ENCODE measurements around the gene VOPP1. TPM values are rescaled to one million over a fixed set of nuclear protein-coding genes. Genes with fewer than 3 reads are reported as not detected.
"Not testable (repeated sequence)": the region's sequence is repeated elsewhere in the genome, so short reads cannot be mapped to it uniquely, and the experiment has no call there.

Gene VOPP1
- total RNA-seq, 1 experiment from 2014 or later: 113 TPM

DNA sequence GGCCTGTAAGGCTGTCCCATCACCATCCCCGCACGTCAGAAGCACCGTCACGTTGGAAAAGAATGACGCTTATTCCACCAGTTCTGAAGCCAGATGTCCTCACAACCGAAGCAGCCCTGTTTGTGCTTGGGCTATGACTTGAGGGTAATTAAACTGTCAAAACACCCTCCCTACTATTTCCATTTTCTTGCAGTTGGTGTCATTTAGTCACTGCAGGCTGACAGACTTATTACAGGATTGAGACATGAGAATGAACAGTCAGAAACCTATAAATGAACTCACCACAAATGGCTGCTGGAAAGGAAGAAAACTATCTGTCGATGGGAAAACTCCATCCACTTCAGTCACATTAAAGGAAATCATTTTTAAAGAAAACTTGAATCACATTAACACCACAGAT lies 85.3 kb downstream of the VOPP1 start:
- in situ Hi-C loops (cut with HindIII; ENCODE audit: low pct_unique_long_range_greater_than_20kb, low sequenced_read_pairs): no loop called here
- no peak for DNase-seq (ENCODE audit: low read depth)

DNA sequence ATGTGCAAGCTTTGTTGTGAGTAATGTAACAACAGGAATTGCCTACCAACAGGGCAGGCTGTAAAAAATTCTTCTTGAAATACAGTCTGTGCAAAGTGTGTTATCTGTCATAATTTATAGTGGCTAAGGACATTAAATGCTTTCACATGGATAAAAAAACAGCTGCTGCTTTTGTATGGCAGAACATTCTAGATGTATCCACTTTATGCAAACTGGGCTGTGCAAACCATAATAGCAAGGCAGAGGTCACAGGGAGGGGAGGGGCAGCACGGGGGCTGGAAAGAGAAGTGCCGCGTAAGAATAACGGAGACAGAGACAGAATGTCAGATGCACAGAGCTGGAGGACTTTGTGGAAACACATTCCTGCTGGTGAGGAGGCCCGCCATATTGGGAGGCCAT lies 86.1 kb downstream of the VOPP1 start:
- no peak for DNase-seq (ENCODE audit: low read depth)
- in situ Hi-C loops (cut with HindIII; ENCODE audit: low pct_unique_long_range_greater_than_20kb, low sequenced_read_pairs): no loop called here

DNA sequence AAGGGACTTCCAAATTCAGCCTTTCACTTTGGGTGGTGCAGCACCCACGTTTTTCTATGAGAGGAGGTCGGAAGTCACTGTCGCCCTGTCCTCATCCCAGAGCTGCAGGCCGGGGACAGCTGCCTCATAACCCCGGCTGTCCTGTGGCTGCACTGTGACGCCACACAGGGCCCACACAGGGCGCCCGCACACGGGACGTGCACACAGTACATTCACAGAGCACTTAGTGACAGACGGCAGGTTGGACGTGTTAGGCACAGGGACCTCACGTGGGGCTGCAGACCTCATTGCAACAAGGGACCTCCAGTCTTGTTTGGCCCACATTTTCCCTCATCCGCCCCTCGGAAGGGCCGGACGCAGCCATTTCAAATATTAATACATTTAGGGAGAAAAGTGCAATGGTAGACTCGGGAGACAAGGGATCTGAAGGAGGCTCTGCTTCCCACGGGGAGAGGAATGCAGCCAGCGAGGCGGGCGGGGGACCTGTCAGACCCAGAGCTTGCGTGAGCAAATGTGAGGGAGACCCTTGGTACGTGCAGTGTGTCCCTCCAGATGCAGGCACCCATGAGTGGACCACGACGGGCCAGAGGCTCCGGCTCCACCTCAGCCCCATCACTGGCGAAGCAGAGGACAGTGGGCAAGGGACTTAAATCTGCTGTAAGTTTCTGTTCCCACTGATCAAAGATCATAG lies 86.7 kb downstream of the VOPP1 start:
- DNase-seq (ENCODE audit: low read depth): no peak
- in situ Hi-C loops (cut with HindIII; ENCODE audit: low pct_unique_long_range_greater_than_20kb, low sequenced_read_pairs): no loop called here

DNA sequence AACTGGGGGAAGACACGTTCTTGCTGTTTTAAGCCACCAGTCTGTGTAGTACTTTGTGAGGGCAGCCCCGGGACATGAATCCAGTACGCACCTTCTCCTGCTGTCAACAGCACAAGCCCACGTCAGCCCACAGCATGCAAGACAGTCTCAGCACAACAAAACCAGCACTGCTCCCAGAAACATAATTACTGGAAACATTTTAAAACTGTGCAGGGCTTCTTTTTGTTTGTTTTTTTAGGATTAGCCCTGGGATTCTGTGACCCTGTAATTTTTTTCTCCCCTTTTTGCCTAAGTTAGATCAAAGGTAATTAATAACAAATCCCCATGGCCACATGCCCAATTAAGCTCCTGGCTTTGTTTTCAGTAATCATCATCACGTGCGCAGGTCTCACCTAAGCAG lies 87.5 kb downstream of the VOPP1 start:
- DNase-seq (ENCODE audit: low read depth): no peak
- in situ Hi-C loops (cut with HindIII; ENCODE audit: low pct_unique_long_range_greater_than_20kb, low sequenced_read_pairs): no loop called here

DNA sequence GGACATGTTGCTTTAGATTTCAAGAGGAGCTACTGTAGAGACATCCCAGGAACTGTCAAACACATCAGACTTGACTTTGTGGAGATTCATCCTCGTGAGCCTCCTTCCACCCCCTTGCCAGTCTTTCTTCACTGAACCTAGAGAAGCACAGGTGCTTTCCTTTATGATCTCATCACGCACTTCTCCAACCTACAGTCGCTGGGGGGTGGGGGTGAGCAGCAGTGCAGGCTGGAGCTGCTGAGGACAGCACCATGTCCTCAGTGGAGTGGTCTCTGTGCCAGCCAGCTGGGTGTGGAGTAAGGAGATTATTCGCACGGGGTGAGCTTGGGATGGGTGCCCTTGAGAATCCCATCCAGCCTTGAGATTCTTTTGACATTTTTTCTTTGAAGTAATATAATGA lies 88.1 kb downstream of the VOPP1 start:
- DNase-seq (ENCODE audit: low read depth): no peak
- in situ Hi-C loops (cut with HindIII; ENCODE audit: low pct_unique_long_range_greater_than_20kb, low sequenced_read_pairs): no loop called here

DNA sequence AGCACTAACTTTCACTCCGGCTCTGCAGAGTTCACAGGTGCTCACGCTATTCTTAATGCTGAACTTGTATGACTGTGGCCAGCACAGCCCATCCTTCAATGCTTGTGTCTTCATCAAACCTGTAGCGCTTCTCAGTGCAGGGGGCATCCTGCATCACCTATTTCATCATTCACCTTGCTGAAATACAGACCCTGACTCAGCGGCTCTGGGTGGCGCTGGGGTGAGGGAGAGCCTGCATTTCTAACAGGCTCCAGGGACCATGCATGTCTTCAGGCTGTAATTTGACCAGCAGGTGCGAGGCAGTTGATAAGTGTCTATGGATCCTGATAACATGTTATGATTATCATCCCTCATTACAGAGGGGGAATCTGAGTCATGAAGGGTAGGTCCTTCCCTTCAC lies 89.3 kb downstream of the VOPP1 start:
- DNase-seq (ENCODE audit: low read depth): no peak
- in situ Hi-C loops (cut with HindIII; ENCODE audit: low pct_unique_long_range_greater_than_20kb, low sequenced_read_pairs): no loop called here

DNA sequence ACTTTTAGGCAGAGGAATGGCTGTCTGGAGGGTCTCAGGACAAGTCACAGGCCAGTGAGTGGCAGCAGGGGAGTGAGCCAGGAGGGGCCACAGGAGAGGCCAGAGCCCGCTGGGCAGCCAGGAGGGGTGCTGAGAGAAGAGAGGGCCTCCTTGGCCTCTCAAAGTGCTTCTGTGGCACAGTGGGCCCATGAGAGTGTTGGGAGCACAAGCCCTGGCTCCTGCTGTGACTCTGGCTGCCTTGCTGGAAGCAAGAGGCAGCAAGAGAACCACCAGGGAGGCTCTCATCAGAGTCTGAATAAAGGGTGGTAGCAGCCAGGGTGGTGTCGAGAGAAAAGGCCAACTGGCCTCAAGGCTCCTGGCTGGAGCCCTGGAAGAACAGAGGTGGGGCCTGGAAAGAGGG lies 91.1 kb downstream of the VOPP1 start:
- no peak for DNase-seq (ENCODE audit: low read depth)
- in situ Hi-C loops (cut with HindIII; ENCODE audit: low pct_unique_long_range_greater_than_20kb, low sequenced_read_pairs): no loop called here

DNA sequence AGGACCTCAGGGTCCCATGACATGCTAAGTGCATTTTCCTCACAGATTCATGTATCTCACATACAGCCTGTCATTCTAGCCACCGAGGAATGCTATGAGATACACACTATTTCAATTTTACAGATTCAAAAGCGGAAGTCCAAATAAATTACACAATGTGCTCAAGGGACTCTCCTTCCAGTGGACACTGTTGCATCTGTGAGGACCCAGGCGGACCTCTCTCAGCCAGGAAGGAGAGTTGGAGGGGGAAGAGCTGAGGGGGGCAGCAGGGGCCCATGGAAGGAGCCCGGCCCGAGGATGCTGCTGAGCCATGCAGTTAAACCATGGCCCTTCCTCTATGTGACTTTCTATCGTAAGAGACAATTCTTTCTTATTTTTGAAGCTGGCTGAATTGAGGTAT lies 93.6 kb downstream of the VOPP1 start:
- in situ Hi-C loops (cut with HindIII; ENCODE audit: low pct_unique_long_range_greater_than_20kb, low sequenced_read_pairs): no loop called here
- no peak for DNase-seq (ENCODE audit: low read depth)

DNA sequence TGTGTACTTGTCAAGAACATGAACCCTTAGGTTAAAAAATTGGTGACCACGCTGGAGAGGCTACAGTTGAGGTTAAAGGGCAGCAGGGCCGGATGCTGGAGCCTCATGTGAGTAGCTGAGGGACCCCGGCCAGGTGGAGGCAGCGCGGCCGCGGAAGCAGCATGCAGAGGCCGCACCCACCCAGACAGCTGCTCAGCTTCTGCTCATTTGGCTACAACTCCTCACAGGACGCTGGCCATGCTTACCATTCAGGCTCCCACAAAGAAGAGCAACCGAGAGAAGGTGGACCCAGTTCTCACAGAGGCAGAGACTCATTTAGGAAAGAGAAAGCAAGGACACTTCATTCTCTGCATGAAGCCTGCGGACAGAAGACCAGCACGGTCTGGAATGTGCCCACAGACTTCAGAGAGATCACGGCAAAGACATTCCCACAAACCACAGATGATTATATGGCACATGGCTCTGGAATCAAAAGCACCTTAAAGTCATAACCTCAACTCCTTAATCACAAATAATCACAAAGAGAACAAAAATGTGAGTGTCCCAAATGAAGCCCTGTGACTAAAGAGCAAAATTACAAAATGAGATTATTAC lies 94.4 kb downstream of the VOPP1 start:
- DNase-seq (ENCODE audit: low read depth): no peak
- in situ Hi-C loops (cut with HindIII; ENCODE audit: low pct_unique_long_range_greater_than_20kb, low sequenced_read_pairs): no loop called here

DNA sequence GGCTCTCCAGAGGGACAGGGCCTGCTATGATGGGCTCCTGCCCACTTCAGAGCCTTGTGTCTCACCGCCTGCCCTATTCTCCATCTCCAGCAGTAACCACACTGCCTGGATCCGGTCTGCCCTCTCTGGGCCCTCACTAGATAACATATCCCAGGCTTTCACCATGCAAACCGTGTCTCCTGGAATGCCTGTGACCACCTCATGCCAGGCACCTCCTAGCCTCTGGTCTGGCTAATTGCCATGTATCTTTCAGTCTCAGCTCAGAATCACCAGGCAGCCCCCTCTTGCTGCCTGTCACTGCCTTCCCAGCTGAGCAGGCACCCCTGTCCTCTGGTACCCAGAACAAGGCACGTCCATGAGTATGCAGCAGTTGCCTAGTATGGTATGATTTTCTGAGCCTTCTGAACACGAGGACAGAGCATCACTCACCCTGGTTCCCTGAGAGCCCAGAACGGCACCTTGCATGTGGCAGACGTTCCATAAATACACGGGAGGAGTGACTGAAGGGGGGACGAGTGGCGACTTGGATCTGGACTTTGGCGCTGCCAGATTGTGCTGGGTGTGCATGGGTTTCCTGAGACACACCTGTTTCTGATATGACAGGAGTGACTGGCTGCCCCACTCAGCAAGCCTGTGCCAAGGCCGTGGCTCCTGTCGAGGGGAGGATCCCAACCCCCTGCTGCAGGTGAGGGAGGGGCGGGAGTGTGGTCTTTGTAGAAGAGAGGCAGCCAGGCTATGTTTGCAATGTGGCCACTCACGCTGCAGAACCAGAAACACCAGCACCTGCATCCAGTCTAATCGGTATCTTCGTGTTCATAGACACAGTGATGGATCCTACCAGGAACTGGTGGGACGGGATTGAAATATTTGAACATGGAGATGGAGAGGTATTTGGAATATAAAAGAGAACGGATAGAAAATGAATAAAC lies 95.2 kb downstream of the VOPP1 start:
- in situ Hi-C loops (cut with HindIII; ENCODE audit: low pct_unique_long_range_greater_than_20kb, low sequenced_read_pairs): no loop called here
- no peak for DNase-seq (ENCODE audit: low read depth)

DNA sequence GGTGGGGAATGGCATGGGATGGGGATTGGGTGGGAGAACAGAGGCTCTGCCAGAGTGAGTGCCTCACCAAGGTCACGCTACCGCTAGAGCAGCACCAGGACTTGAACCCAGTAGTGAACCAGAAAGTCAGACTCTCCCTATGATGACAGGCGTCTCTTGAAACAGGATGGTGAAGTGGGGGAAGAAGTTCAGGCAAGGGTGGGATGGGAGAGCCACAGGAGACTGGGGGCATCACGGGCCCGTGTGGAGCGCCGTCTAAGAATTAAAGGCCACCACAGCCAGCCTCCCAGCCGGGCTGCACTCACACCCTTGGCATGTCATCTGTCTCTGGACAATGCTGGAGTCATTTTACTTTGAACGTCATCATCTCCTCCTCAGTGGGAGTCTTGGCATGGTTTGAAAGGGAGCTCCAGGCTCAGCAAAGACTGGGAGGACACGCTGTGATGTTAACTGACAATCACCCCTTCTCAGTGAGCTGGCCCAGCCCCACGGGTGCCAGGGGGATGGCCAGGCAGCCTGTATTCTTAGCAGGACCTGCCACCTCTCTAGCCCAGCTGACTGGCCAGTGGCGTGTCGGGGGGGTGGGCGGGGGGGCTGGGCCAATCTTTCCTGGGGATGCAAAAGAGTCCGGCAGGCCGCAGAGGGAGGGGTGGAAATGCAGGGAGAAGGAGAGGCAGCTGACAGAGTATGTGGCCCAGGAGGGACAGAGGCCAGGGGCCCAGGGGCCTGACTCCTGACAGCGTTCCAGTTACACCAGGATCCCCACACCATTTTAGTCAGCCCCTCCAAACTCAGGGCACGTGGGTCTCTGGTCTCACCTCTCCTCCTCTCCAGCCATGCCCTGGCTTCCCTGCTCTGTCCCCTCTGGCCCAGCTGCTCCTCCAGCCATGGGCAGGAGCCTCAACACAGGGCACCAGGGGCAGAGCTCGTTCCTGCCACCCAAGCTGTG lies 96.2 kb downstream of the VOPP1 start:
- no peak for DNase-seq (ENCODE audit: low read depth)
- in situ Hi-C loops (cut with HindIII; ENCODE audit: low pct_unique_long_range_greater_than_20kb, low sequenced_read_pairs): no loop called here

DNA sequence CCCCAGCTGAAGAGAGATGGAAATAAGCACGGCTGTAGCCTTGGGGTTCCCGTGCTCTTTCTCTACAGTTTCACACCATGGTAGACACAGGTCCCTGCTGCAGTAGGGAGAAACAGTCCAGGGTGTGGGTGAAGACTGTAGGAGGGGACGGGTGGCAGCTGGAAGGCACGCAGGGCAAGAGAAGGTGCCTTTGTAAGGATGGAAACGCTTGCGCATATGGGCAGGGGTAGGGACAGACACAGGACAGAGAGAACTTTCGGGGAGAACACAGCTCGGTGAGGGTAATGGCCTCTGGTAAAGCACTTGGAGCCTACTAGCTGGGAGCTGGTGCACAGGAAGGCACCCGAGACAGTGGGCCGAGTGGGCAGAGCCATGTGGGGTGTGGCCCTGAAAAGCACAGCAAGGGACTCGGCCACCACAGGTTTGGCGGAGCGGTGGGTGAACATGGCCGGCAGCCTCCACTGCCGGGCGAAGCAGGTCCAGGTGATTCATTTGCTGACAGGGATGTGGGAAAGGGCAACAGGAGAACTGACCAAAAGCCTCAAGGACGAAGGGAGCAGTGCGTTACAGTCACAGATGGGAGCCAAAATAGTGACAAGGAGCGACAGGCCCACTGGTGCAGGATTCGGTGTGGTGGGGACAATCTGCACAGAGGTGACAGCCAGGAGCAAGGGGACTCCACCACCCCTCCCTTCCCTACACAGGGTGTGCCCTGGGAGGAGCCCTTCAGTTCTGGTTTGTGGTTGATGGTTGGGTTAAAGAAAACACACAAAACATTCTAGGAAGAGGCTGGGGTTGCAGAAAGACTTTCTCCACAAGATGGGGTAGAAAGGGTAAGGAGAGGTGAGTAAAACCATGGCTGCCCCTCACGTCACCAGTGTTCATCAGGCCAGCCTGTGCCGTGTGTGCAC lies 97.1 kb downstream of the VOPP1 start:
- in situ Hi-C loops (cut with HindIII; ENCODE audit: low pct_unique_long_range_greater_than_20kb, low sequenced_read_pairs): no loop called here
- DNase-seq (ENCODE audit: low read depth): no peak

DNA sequence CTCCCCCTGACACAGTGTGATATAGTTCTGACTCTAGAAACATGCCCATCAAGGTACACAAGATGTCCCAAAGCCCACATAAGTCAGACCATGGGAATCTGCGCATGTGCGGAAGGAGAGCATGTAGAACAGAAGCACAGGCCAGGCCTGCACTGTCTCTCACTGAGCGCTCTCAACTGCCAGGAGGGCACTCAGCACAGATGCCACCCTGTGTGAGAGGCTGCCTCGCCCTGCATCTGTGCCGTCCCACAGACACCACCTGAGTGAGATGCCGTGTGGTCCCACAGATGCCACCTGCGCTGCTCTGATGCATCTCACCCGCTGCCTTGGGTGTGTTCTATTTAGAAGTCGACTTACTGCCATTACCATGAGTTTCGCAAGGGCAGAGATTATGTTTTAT lies 98.4 kb downstream of the VOPP1 start:
- DNase-seq (ENCODE audit: low read depth): no peak
- in situ Hi-C loops (cut with HindIII; ENCODE audit: low pct_unique_long_range_greater_than_20kb, low sequenced_read_pairs): no loop called here

DNA sequence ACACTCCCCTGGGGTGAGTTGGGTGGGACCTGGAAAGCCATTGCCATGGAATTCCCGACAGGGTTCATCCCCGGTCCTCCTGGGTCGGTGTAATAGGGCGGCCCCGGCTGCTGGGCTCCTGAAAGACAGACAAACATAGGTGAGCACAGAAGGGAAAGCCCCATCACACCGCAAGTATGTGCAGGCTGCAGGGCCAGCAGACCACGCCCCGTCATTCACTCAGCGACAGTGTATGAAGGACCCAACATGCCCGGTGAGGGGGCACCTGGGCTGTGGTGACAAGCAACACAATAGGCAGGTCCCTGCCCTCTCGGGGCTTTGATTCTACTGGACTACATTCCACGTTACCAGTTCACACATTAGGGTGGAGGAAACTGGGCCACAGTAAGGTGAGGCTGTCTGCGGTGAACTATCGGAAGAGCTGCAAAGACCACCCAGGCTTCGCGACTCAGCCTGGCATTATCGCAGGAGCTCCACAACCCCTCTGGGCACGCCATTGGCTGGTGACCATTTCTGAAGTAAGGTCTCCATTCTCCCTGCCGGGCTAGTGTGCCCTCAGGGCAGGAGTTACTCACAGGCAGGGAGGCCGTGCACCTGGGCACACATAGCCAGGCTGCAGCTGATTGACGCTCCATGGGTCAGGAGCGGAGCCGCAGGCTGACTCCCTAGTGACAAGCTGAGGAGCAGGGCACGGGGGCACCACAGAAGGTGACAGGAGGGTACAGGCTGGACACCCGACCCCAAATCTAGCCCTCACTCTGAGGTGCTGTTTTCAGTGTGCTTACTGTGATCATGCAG lies 99.2 kb downstream of the VOPP1 start:
- DNase-seq (ENCODE audit: low read depth): no peak
- in situ Hi-C loops (cut with HindIII; ENCODE audit: low pct_unique_long_range_greater_than_20kb, low sequenced_read_pairs): no loop called here

DNA sequence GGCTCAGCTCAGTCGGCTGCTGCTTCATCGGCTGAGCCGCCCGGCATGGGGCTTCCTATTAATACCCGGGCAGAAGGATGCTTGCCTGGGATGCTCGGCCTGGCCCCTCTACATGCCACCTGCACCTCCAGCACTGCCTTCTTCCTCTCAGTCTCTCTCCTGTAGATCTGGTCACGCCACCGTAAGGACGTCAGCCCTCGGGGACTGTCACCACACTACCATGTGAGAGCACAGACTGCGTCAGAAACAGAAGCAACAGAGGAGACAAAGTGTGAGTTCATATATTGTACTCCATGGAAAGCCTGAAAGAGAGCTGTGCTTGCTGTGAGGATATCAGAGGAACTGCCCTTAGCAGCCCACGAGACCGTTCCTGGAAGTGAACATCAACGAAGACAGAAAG lies 99.9 kb downstream of the VOPP1 start:
- DNase-seq (ENCODE audit: low read depth); in situ Hi-C loops (cut with HindIII; ENCODE audit: low pct_unique_long_range_greater_than_20kb, low sequenced_read_pairs): not testable (repeated sequence)

DNA sequence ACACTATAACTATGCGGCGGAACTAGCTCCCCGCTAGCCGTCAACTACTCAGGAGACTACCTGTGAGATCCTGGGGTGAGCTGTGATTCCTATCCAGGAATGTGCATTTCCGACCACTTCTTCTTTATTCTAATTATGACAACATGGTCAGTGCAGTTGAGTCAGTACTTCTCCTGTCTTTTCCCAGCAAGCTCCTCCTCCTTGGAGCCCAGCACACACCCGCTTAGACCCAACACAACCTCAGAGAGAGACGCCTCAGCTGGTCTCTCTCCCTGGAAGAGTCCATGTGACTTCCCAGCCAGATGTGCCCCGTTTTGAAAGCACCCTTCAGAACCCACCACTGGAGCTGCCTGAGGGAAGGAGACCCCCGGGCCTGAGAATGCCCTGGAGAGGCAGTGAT lies 100.7 kb downstream of the VOPP1 start:
- in situ Hi-C loops (cut with HindIII; ENCODE audit: low pct_unique_long_range_greater_than_20kb, low sequenced_read_pairs); DNase-seq (ENCODE audit: low read depth): not testable (repeated sequence)

DNA sequence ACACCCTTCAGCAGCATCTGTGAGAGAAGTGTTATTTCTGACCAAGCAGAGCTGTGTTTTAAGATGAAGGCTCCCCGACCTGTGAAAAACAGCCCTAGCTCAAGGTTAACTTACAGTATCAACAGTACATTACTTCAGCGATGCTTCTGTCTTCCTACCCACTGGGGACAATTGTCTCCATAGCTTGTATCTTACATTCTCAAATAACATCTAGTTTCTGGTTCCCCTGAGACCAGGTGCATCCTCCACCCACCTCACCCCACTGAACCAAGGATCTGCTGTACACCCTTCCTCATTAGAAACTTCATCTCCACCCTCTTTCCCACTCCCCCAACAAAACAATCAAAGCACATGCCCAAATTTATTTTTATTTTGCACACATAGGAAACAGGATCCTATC lies 102.0 kb downstream of the VOPP1 start:
- no peak for DNase-seq (ENCODE audit: low read depth)
- in situ Hi-C loops (cut with HindIII; ENCODE audit: low pct_unique_long_range_greater_than_20kb, low sequenced_read_pairs): no loop called here
